ENCODE measurements around the gene ABCC3.
"Not testable (repeated sequence)": the region's sequence is repeated elsewhere in the genome, so short reads cannot be mapped to it uniquely, and the experiment has no call there.

Gene ABCC3

GRCh38 chr17:50709053-50709452, 74.4 kb downstream of the ABCC3 start:
- DNase-seq = not testable (repeated sequence)

GRCh38 chr17:50710025-50710424, 75.3 kb downstream of the ABCC3 start:
- DNase-seq = no peak

- DNase-seq = no peak
Observed at GRCh38 chr17:50710650-50711049, 76.0 kb downstream of the ABCC3 start.

- DNase-seq = no peak
Observed at GRCh38 chr17:50712641-50713040, 78.0 kb downstream of the ABCC3 start.

- no peak for DNase-seq
Observed at GRCh38 chr17:50715471-50715870, 80.8 kb downstream of the ABCC3 start.

GRCh38 chr17:50719144-50719923, 84.7 kb downstream of the ABCC3 start, which contains the start of gene LUC7L3:
LUC7L3 (plus strand) TSS chr17:50719603; CDS start chr17:50719733, 130 bp downstream.
- DNase-seq = peak; percentile 97

GRCh38 chr17:50719924-50720794, 85.5 kb downstream of the ABCC3 start:
- no peak for DNase-seq

GRCh38 chr17:50721194-50722010, 86.7 kb downstream of the ABCC3 start:
- DNase-seq = no peak

- DNase-seq = no peak
Observed at GRCh38 chr17:50722746-50723145, 88.1 kb downstream of the ABCC3 start.

- not testable (repeated sequence) for DNase-seq
Observed at GRCh38 chr17:50724622-50725021, 89.9 kb downstream of the ABCC3 start.

- DNase-seq = no peak
Observed at GRCh38 chr17:50725769-50726655, 91.3 kb downstream of the ABCC3 start.

- no peak for DNase-seq
Observed at GRCh38 chr17:50728112-50728429, 93.4 kb downstream of the ABCC3 start.

GRCh38 chr17:50728881-50729765, 94.4 kb downstream of the ABCC3 start:
- no peak for DNase-seq

GRCh38 chr17:50731575-50732460, 97.1 kb downstream of the ABCC3 start:
- no peak for DNase-seq

GRCh38 chr17:50735287-50735686, 100.6 kb downstream of the ABCC3 start:
- DNase-seq = no peak

- no peak for DNase-seq
Observed at GRCh38 chr17:50737118-50737698, 102.5 kb downstream of the ABCC3 start.

- no peak for DNase-seq
Observed at GRCh38 chr17:50739098-50739497, 104.4 kb downstream of the ABCC3 start.
